ENCODE data around the gene VWA8.

VWA8 gene

DNA sequence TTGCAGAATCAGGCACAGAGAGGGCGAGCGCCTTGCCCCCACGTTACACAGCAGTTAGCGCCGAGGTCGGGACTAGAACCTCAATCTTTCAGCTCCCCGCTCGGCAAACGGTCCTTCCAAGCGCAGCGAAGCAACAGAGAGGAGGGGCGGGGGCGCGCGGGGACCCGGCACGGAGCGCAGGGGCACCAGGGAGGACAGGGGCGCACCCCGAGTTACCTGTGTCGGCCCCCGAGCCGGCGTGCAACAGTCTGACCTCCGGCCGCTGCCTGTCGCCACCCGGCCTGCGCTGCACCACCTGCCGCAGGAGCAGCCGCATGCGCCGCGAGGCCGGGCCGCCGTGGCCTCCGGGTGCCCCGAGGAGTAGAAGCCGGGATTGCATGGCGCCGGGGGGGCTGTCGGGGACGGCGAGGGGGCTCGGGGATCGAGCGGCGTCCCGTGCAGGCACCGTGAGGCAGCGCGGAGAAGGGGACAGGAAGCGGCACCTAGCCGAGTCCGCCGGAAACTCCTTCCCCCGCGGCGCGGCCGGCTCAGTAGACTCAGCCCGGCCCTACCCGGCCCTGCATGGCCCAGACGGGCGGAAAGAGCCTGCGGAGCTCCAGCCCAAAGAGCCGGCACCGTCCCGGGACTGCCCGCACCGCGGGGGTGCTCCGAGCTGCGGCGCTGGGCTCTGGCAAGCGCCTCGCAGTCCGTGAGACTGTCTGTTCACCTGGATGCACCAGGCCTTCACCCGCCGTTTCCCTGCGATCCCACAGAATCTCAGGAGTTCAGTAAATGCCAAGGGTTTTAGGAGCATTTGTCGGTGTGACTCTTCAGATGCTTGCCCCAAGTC is at the start of gene VWA8:
VWA8 (minus strand) TSS at position 473 of the 829 bp plus-strand sequence; CDS start at position 379, 94 bp downstream.
- DNase-seq = peak; percentile 46

DNA sequence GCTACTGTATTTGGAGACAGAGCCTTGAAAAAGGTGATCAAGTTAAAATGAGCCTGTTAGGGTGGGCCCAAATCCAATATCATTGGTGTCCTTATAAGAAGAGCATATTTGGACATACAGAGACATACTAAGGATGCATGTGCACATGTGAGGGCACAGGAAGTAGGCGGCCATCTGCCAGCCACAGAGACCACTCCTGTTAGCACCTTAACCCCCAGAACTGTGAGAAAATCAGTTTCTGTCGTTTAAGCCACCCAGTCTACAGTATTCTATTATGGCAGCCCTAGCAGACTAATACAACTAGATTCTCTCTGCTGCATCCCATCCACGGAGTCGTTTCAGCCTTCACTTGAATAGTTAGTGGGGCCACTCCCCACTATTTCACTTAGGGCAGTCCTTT is 48.1 kb upstream of the VWA8 start:
- no peak for DNase-seq

DNA sequence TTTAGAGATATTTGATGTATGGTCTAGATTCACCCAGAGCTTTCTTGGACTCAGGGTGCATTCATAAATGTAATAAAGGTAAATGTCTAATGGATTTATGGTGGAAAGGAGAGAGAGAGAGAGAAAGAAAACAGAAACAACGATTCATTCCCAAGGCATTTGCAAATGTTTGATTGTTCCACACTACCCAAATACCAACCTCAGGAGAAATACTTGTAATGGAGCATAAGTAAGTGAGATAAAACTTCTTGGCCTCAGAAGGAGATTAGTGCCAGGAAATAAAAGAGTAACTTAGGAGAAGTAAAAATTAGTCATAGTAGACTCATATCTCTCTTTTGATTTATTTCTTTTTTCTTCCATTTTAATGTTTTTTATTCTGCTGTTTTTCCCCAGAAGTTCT is 46.9 kb upstream of the VWA8 start:
- DNase-seq = no peak

DNA sequence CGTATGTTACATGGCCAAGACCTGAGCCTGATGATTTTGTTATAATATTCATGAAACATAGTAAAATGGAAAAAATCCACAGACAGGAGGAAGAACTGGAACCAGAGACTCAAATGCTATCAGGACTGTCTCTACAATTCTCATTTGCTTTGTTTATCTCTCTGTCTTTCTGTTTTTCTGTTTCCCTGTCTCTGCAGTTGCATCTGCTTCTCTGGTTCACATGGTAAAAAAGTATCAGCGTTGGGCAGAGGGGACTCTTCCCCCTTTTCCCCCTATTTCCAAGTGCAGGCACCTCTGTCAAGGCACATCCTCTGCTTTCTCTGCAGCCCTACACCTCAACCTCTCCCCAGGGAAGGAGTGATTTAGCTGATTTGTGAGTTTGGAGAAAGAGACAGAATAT is 41.2 kb upstream of the VWA8 start:
- DNase-seq = no peak

DNA sequence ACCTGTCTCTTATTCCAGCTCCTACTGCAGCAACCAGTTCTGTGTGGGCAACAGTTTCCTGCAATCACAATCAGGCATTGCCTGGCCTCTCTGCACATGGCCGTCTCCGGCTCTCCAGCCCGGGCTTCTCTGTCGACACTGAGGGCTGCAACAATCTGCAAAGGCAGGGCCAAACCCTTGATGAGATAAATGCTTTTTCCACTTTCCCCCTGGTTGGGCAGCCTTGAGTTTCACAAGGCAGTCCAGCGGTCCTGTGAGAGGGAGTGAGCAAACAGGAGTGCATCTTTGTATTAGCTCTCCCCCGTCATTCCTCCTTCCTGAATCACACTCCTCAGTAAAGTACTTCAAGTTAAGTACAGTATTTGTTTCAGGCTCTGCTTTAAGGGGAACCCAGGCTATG is 40.7 kb upstream of the VWA8 start:
- peak; percentile 28 for DNase-seq

- no peak for DNase-seq
These were observed 39.9 kb upstream of the VWA8 start for GRCh38 chr13:42000846-42001245.

DNA sequence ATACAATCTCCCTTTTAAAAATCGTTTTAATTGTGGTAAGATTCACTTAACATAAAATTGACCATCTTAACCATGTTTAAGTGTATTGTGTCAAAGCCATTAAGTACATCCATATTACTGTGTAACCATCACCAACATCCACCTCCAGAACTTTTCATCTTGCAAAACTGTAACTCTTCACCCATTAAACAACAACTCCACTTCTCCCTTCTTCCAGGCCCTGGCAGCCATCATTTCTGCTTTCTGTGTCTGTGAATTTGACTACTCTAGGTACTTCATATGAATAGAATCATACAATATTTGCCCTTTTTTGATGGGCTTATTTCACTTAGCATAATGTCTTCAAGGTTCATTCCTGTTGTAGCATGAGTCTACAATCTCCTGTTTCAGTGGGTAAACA is 36.5 kb upstream of the VWA8 start:
- DNase-seq = no peak

GRCh38 chr13:41995946-41996345 is 35.0 kb upstream of the VWA8 start:
- DNase-seq = no peak

DNA sequence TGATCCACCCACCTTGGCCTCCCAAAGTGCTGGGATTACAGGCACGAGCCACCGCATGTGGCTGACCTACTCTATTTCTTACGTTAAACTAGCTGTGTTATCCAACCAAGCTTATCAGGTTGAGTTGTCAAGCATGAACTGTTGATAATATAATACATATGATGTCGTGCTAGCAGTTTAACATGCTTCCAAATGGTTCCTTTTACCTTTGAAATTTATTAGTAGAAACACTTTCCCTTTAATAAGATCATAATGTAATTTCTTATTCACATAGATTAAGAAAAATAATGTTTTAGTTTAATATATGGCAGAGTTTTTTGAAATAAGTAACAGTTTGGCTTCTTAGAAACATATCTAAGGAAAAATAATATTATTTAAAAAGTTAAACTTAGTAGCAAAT is 34.4 kb upstream of the VWA8 start:
- DNase-seq = no peak

DNA sequence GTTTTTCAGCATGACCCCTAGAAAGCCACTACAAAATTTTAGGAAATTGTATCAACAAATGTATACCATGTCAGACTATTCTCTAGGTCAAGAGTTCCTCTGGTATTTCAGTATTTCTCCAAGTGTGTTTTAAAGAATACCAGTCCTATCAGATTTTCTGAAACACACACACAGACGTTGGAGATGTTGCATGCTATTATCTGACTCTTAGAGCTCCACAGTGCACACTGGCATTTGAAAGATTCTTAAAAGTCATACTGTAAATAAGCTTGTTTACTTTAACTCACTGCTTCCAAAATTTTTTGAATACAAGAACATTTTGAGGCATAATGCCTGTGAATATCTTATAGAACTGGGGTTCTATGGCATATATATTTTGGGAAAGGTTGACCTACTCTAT is 33.8 kb upstream of the VWA8 start:
- no peak for DNase-seq

DNA sequence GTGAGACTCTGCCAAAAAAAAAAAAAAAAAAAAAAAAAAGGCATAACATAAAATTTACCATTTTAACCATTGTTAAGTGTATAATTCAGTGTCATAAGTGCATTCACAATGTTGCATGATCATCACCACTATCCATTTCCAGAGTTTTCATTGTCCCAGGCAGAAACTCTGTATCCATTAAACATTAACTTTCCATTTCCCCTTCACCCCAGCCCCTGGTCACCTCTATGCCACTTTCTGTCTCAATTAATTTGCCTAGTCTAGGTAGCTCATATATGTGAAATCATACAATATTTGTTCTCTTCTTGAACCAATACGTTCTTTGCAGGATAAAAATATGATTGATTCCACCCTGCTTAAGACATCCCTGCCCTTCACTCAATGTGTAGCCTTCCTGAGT is 31.0 kb upstream of the VWA8 start:
- no peak for DNase-seq

DNA sequence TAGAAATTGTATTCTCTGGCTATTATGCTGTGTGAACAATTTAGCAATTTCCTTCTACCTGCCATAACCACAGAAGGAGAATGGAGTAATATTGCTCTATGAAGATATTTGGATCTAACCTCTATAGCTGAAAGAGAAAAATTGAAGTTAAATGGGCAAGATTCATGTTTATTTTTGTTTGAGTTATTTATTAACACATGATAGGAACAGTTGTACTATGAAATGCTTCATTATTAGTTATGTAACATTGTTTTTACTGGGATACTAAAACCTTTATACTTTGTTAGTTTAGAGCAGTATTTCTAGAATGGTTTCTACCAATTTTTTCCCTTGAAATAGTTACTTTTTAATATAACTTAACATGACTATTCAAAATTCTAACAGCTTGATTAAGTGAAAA is 27.3 kb upstream of the VWA8 start:
- no peak for DNase-seq

DNA sequence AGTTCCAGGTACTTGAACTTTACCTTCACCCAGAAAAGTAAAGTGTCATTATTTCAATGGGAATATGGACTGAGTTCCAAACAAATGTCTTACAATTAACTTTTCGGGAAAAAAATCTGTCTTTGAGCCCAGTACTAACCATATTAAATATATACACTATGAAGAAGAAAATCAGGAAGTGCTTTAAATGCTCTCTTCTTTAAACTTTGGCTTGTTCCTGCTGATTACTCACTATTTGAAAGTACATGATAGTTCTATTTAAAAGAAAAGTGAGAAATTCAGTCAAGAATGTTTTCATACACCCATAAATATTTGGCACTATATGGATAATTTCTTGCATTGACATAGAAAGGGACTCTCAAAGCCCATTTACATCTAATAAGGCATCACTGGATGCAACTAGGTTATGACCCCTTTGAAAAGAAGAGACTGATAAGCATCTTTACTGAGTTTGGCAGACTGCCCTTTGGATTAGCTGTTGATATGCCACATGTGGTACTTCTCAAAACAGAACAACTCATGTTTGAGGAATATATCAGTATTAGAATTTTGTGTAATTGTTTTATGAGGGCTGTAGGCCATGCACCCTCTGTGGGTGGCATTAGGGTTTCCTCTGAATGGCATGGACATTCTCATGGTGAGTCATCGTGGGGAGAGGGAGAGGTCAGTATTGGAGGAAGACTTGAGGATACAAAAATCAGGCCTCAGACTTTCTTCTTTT is 25.0 kb upstream of the VWA8 start:
- DNase-seq = no peak

GRCh38 chr13:41981951-41982715 is 21.2 kb upstream of the VWA8 start:
- DNase-seq = no peak

- no peak for DNase-seq
These were observed 17.1 kb upstream of the VWA8 start for GRCh38 chr13:41978007-41978406.

GRCh38 chr13:41976476-41976875 is 15.6 kb upstream of the VWA8 start:
- DNase-seq = no peak

DNA sequence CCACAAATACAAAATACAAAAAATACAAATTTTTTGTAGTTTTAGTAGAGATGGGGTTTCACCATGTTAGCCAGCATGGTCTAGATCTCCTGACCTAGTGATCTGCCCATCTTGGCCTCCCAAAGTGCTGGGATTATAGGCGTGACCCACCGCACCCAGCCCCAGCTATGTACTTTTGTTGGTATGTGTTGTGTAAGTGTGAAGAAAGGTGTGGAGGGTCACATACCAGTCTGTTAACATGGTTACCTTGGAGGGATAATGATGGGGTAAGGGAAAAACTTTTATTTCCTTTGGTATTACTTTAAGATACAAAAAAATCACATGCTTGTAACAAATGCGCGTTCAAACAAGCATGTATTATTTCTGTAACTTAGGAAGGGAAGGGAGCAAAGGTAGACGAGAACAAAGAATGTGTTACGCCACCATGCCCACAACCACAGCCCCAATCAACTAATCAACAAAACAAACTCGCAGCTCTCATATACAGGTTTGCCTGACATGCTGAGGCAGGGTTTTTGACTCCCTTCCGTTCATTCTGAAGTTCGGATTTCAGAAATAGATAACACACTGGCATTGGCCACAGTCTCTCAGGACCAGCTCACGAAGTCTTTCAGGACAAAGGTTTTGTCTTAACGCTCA is 13.5 kb upstream of the VWA8 start:
- no peak for DNase-seq

DNA sequence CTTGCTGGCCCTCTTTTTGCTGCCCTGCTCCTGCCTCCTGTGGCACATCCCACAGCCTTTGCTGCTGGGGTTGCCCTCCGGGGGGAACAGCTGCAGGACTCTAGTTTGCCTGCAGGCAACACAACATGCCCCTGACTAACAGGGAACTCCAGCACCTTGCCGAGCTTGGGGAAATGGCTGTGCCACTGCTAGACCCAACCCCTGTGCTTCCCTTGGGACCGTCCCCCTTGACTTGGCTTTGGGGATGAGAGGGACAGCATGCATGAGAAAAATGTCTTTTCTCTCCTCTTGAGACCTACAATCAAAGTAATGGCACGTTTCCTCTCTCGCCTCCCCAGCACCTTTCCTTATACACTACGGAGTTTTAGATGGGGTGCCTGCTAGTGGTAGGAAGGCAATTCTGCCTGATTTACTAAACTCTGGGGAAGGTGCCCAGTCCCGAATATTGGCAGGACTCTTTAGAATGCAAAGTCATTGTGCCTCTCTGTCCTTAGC is 12.4 kb upstream of the VWA8 start:
- DNase-seq = no peak

GRCh38 chr13:41971848-41972247 is 10.9 kb upstream of the VWA8 start:
- DNase-seq = no peak

- no peak for DNase-seq
These were observed 10.0 kb upstream of the VWA8 start for GRCh38 chr13:41970918-41971317.

- DNase-seq = no peak
These were observed 9.1 kb upstream of the VWA8 start for GRCh38 chr13:41970022-41970421.

DNA sequence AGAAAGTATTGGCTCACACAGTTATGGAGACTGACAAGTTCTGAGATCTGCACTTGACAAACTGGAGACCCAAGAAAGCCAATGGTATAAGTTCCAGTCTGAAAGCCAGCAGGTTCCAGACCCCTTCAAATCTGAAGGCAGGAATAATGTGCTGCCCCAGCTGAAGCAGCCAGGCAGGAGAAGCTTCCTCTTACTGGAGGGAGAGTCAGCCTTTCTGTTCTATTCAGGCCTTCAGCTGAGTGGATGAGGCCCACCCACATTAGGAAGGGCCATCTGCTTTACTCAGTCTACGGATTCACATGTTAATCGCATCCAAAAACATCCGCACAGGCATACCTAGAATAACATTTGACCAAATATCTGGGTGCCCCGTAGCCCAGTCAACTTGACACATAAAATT is 8.2 kb upstream of the VWA8 start:
- DNase-seq = no peak

DNA sequence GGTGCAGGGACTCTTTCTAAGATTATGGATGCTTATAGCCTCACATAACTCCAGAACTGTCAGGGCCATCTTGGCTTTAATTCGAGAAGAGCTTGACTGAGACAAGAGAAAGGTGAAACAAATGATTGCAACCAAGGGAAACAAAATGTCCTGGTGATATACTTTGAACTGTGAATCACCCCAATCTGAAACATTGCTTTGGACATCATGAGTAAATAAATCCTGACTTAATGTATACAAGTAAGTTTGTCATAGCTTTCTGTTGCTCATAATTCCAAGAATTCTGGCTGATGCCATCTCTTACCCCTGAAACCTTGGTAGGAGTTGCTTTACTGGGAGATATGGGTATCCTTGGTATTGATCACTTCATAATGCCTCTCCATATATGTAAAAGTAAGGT is 5.8 kb upstream of the VWA8 start:
- no peak for DNase-seq

Measured in NCI-H2227 treated with DMSO at 0.1 percent for 48 hours (cell line).